SW 1271 (cell line): ENCODE measurements around the gene DAZAP2.

Experiments used
- DNase-seq, 2 experiments: peaks; one replicate each; lab custom pipeline; 2025; lab: John Stamatoyannopoulos, UW

DAZAP2 gene

DNA sequence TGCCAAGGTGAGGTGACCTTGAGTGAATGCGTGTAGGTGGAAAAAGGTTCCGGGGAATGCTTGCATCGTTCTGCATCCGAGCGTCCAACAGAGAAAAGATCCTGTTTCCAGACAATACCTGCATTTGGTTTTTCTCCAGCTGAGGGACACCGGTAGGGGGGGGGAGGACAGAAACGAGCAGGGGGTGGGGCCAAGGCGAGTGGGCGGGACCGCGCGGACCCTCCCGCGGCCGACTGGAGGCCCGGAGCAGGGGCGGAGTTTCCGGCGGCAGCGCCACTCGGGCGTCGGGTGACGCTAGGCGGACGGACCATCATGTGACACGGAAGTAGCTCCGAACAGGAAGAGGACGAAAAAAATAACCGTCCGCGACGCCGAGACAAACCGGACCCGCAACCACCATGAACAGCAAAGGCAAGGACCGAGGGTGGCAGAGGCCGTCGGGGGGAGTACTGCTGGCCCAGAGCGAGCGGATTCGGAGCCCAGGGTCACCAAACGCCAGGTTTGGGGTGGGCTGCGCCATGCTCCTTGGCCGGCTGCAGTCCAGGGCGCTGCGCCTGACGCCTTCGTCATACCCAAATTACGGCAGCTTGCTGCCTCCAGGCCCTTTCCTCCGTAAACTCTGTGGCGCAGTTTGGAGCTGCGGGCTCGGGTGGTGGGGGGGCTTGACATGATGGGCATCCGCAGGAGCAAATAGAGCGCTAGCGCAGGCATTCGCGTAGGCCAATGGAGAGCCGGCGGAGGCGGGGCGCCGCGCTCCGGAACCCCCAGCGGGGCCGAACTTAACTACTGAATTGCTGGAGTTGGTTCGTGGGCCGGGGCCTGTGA, at the start of gene DAZAP2:
DAZAP2 (plus strand) TSS at position 317 of the 825 bp plus-strand sequence; CDS start at position 399, 82 bp downstream.
- peak; percentile 77 to 90 for DNase-seq

DNA sequence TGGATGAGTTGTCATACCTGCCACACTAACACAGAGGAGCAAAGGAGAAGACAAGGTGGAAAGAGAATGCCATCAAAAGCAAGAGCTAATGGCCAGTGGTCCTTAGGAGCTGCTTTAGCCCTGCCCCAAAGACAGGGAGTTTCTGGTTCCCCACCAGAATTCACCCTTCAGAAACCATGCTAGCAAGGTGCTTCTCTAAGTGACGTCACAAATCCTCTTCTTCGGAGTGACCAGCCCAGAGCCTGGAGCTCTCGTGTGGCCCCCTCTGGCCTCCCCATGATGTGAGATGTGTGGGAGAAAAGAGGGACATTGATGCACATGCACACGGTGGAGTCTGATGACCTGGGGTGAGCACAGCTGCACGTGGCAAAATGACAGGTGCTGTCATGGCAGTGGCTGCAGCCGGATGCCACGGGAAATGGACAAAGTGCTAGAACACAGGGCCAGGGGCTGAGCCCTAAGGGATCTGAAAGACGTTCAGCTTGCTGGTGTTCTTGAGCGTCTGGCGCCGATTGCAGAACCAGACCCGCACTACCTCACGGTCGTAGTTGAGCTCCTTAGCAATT, 48.8 kb upstream of the DAZAP2 start:
- DNase-seq = no peak

DNA sequence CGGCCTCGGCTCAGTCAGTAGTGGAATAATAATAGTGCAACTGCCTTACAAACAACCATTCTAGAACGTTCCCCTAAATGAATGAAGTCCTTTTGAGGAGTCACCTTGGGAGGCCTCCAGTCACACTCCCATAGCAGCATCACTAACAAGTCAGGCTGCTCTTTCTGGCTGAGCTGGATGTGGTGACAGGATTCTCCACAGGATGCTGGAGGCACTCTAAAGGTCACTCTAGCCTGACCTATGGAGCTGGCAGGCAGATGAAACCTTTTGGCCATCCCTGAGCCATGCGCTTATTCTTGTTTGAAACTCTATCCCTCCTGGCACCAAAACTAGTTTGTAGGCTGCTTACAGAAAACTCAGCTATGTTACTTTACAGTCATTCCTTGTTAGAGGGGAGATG, 47.8 kb upstream of the DAZAP2 start:
- no peak for DNase-seq

DNA sequence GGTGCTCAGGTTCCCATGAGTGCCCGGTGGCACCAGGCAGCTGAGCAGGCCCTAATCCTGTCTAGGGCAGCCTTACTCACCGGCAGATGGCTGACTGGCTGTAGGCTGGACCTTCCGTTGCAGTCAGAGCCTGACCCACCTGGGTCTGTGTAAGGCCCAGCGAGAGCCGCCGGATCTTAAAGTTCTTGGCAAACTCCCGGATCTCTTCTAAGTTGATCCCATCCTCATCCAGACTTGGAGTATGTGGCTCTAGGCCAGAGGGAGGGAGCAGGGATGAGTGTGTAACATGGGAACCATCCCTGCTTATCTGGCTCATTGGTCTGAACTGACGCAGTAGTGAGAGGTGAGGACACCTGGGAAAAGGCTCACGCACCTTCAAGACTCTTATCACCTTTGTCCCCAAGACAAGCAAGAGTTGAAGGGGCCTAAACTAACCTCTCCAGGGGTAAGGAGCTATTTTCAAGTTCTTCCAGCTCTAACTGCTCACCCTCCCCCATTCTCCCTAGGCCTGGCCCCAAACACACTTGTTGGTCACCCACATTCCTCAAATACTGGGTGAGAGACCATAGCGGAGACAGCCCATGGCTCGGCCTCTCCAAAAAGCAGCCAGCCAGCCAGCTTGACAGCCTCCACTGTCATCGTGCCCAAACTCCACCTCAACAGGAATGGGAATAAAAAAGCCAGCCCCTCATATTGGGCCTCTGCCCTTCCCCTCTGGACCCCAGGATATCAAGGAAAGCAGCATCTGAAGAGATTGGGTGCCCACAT, 46.9 kb upstream of the DAZAP2 start:
- DNase-seq = no peak

DNA sequence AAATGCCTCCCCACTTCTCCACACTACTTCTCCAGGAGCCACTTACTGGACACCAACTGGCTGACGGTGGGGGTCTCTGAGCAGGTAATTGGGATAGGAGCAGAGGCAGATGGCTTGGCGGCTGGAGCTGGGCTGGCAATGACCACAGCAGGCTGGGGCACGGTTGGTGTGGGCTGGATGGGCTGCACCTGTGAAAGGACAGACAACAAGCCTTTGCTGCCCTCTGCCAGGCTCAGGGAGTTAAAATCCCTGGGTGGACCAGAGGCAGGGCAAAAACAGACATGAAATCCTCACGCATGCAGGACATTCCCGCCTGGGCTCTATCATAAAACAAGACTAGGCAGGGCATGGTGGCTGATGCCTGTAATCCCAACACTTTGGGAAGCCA, 46.3 kb upstream of the DAZAP2 start:
- no peak for DNase-seq

- no peak for DNase-seq
These were observed 42.8 kb upstream of the DAZAP2 start for GRCh38 chr12:51195841-51196240.

DNA sequence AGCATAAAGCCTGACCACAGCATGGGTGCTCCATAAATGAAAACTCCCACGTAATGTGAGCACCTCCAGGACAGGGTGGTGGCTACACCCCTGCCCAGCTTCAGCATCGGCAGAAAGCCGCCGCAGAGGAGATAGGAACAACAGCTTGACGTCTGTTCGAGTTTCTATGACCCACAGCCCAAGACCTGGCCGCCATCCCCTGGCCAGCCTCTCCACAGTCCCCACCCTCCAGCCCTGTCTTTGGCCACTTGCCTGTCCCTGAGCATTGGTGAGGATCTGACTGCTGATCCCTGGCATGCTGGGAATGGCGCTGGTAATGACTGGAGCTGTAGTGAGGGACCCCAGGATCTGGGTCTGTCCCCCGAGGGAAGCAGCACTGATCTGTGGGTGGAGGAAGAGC, 42.1 kb upstream of the DAZAP2 start:
- no peak for DNase-seq

- DNase-seq = no peak
These were observed 40.7 kb upstream of the DAZAP2 start for GRCh38 chr12:51197736-51198567.

- no peak for DNase-seq
These were observed 39.9 kb upstream of the DAZAP2 start for GRCh38 chr12:51198568-51199365.

- no peak for DNase-seq
These were observed 39.2 kb upstream of the DAZAP2 start for GRCh38 chr12:51199366-51199945.

DNA sequence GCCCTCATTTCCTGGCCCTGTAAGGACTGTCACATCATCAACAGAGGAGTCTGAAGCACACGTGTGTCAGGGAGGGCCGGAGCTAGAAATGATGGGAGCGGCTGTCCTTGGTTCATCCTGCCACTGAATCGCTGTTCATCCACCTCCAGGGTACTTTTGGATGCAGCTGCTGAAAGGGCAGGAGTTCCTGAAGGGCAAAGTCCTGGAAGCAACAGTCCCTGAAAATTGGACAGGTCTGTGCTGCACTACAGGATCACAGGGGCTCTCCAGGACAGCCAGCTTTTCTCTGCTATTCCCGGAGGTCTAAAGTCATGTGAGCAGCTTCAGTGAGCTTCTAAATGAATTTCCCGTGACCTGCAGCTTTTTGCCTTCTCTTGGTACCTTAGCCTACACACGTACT, 38.5 kb upstream of the DAZAP2 start:
- no peak for DNase-seq

DNA sequence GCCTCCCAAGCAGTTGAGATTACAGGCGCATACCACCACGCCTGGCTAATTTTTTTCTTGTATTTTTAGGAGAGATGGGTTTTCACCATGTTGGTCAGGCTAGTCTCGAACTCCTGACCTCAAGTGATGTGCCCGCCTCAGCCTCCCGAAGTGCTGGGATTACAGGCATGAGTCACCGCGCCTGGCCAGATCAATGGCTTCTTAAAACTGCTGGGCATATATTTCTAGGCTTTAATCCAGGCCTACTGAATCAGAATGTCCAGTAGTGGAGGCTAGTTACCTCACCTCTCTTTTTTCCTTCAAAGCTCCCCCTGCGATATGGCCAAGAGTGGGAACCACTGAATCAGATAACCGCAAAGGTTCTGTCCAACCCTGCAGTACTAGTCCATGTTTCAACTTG, 37.8 kb upstream of the DAZAP2 start:
- DNase-seq = no peak

DNA sequence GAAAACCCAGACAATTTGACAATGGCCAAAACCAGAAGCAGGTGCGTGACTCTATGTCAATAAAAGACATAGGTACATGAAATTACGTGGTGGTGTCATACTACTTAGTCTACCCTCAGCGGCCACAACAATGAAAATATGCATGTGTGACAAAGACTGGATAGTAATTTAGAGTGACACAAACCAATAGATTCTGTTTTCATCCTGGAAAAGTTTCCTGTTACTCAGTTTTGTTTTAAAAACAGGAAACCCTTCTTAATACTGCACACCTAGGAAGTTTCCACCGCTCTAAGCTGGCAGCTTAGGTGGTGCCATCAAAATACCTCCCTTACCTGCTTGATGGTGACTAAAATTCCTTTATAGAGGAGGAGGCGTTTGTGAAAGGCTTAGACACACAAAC, 35.9 kb upstream of the DAZAP2 start:
- DNase-seq = no peak

DNA sequence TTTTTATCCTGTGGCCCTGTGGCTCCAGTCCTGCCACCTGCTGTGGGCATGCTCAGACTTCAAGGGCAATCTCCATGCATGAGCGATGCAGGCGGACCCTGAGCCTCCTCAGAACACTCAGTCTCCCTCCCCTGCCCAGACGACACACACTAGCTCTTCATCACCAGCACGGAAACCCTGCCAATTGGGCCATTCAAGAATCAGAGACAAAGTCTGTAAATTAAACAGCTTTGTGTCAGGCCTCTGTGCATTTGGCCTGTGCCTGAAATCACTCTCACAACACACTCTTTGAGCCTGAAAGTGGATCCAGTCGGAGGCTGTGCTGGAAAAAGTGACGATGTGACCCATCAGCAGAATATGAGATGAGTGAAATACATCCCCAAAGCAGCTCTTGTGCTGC, 33.3 kb upstream of the DAZAP2 start:
- no peak for DNase-seq

DNA sequence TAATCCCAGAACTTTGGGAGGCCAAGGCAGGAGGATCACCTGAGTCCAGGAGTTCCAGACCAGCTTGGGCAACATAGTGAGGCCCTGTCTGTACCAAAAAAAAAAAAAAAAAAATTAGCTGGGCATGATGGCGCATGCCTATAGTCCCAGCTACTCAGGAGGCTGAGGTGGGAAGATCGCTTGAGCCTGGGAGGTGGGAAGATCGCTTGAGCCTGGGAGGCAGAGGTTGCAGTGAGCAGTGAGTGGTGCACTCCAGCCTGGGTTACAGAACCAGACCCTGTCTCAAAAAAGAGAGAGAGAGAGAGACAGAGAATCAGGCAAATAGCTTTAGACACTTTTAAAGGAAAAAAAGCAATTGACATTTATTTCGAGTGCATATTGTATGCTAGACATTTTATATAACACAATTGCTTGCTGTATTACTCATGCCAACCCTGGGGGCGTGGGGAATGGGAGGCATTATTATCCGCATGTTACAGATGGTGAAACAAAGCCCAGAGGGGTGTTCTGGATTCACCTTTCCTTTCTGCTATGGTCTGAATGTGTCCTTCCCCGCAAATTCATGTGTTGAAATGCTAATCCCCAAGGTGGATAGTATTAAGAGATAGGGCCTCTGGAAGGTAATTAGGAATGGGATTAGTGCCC, 30.5 kb upstream of the DAZAP2 start:
- DNase-seq = no peak

GRCh38 chr12:51209259-51209658, 29.4 kb upstream of the DAZAP2 start:
- DNase-seq = no peak

DNA sequence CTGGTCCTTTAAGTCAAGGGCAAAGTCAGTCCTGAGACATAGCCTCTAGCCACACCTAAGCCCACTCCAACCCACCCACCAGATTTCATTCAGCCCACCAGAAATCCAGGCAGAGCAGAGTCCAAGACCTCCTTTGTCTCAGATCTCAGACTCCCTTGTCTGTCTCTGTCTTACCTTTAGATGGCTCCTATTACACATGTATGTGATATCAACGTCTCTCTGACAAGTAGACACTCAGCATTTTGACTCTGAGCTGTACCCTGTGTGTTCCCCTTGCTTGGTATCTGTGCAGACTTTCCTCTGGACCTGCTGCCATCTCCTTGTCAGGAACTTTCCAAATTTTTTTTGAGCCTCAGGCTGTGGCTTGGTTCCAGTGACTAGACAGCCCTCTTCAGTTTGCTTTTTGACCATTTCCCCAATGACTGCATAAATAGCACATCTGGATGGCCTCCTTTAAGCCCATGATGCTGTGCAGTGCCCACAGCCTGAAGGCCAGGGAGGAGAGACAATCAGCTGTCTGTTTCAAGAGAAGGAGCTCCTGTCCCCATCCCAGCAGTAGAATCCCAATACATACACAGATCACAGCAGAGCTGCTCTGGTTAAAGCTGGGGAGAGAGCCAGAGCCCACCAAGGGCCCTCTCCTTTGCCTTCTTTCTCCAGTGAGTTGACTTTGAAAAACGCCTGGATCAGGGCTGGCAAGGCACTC, 27.8 kb upstream of the DAZAP2 start:
- DNase-seq = no peak

GRCh38 chr12:51214895-51215294, 23.7 kb upstream of the DAZAP2 start:
- no peak for DNase-seq

DNA sequence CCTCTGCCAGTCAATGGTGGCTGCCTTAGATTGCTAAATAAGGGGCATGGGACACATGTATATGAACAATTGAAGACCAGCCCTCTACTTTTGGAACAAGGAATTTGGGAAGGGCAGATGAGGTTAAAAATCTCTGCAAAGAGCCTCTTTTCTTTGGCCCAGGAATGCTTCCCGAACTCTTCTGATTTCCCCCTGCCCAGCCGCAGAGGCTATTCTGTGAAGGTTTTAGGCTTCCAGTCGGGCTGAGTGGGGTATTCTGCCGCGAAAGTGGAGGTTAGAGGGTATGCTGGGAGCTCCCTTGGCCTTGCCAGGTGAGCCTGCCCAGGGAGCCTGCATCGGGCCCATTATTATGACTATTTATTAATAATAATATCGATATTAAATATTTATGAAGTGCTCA, 22.0 kb upstream of the DAZAP2 start:
- DNase-seq = no peak
